ENCODE measurements around the gene ZNF555.

Gene ZNF555

DNA sequence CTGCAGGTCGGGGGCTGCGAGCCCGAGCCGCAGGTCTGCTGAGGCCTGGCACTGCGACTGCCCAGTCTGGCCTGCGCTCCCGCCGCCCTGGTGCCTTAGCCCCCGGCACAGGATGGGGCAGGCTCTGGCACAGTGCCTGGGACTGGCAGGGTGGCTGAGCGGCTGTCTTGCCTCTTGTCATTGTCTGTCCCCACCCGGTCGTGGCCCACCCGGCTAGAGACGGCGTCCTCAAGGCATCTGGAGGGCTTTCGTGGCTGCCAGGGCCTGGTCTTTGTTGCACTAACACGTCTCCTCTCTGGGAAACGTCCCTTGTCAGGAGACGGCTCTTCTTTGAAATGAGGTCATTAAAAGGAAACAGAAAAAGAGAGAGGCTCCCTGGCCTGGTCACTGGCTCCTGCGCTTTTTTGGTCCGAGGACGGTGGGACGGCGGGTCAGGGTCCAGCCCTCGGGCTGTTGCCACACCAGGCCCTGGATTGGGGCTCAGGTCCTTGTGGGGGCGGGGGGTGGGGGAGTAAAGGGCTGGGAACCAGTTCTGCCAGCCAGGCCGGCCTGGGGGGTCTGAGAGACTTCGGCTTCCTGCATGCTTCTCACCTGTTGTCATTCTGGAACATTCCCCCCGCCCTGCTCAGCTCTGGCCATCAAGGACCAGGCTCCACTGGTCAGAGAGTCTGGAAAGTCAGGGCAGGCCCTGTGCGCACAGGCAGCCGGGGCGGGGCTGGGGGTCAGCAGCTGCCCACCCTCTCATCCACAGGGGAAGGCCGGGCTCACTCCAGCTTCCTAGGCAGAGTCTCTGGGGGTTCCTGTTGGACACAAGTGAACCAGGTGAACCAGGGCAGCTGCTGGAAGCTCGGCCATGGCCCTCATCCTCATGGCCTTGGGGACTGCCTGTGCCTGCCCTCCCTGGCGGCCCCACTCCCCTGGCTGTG lies 27.8 kb upstream of the ZNF555 start:
- Histone ChIP-seq H2BK12ac (ENCODE audit: low read length) (no peak overlapping the region), H4K91ac (ENCODE audit: low read depth, low read length, poor library complexity) (no peak overlapping the region), H2AK5ac (ENCODE audit: low read depth, low read length) (no peak overlapping the region), H3K27me3 (ENCODE audit: control insufficient read depth in 3 of 3, insufficient read depth in 3 of 3, low read depth in 1 of 3, low read length in 3 of 3) (no peaks in the 10 kb centered on the region), H3K4me2 (ENCODE audit: insufficient read depth, low read length, poor library complexity, severe bottlenecking) (no peak overlapping the region), H3K23ac (ENCODE audit: low read depth, low read length, poor library complexity) (peak overlapping the region; percentile 55), H3K36me3 (replicated peaks in 1 of 2; ENCODE audit: control insufficient read depth in 2 of 2, insufficient read depth in 2 of 2, low read length in 2 of 2) (peaks cover 39 to 64% of the 10 kb centered on the region in 2 donors), H3K27ac (replicated peaks; ENCODE audit: low read length) (no peak overlapping the region), H2AFZ (ENCODE audit: low read length) (no peak overlapping the region), H3K4me1 (ENCODE audit: control insufficient read depth in 2 of 2, insufficient read depth in 1 of 2, low read depth in 1 of 2, low read length in 2 of 2) (no peaks in the 10 kb centered on the region), H2BK5ac (ENCODE audit: low read length) (peak overlapping the region; percentile 53), H3K18ac (ENCODE audit: low read length) (no peak overlapping the region), H4K8ac (ENCODE audit: low read depth, low read length) (no peak overlapping the region), H3K14ac (ENCODE audit: low read length) (no peak overlapping the region), H3K79me1 (ENCODE audit: low read depth, low read length) (no peaks in the 10 kb centered on the region), H2BK120ac (ENCODE audit: low read depth, low read length) (no peak overlapping the region), H3K4me3 (ENCODE audit: low read length in 2 of 2) (no peak overlapping the region), H3K9me3 (replicated peaks in 1 of 2; ENCODE audit: control insufficient read depth in 2 of 2, insufficient read depth in 1 of 2, low read depth in 1 of 2, low read length in 2 of 2) (no peaks in the 10 kb centered on the region), H3K9ac (ENCODE audit: low read depth, low read length, poor library complexity) (no peak overlapping the region), H2BK15ac (ENCODE audit: low read length) (no peak overlapping the region), H3K4ac (ENCODE audit: low read length) (no peak overlapping the region)
- no peak for DNase-seq (ENCODE audit: low spot score)
- WGBS, 2 donors (ENCODE audit: extremely low coverage in 2 of 2, insufficient read length in 2 of 2, insufficient replicate concordance in 1 of 2) = no CpG with 5 or more reads among the region's 35 CpGs

DNA sequence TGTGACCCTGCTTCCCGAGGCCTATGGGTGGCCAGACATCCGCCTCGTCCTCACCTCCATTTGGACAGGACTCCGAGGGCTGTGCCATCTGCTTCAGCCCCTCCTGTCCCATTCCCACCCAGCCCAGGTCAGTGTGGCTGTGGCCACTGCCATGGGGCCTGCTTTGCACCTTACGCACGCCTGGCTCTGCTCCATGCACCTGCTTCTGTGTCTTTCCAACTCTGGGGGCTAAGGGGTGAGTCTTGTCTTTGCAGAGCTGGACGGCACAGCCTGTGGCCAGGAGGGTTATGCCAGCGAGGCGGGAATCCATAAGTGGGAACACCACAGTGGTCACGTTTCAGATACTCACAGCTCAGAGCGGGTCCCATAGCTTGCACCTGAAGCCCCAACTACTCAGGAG lies 26.8 kb upstream of the ZNF555 start:
- no CpG with 5 or more reads among the region's 11 CpGs for WGBS, 2 donors (ENCODE audit: extremely low coverage in 2 of 2, insufficient read length in 2 of 2, insufficient replicate concordance in 1 of 2)
- no peak overlapping the region for H3K27ac ChIP-seq (replicated peaks; ENCODE audit: low read length)
- no peak overlapping the region for H3K4ac ChIP-seq (ENCODE audit: low read length)
- no peak for DNase-seq (ENCODE audit: low spot score)
- peaks cover 32 to 55% of the 10 kb centered on the region in 2 donors for H3K36me3 ChIP-seq (replicated peaks in 1 of 2; ENCODE audit: control insufficient read depth in 2 of 2, insufficient read depth in 2 of 2, low read length in 2 of 2)
- H2BK120ac ChIP-seq (ENCODE audit: low read depth, low read length) = no peak overlapping the region
- no peak overlapping the region for H2AK5ac ChIP-seq (ENCODE audit: low read depth, low read length)
- H3K9ac ChIP-seq (ENCODE audit: low read depth, low read length, poor library complexity) = no peak overlapping the region
- H2BK15ac ChIP-seq (ENCODE audit: low read length) = no peak overlapping the region
- H3K14ac ChIP-seq (ENCODE audit: low read length) = no peak overlapping the region
- no peaks in the 10 kb centered on the region for H3K79me1 ChIP-seq (ENCODE audit: low read depth, low read length)
- H2AFZ ChIP-seq (ENCODE audit: low read length) = no peak overlapping the region
- no peak overlapping the region for H4K91ac ChIP-seq (ENCODE audit: low read depth, low read length, poor library complexity)
- H3K18ac ChIP-seq (ENCODE audit: low read length) = no peak overlapping the region
- no peak overlapping the region for H3K4me2 ChIP-seq (ENCODE audit: insufficient read depth, low read length, poor library complexity, severe bottlenecking)
- H3K27me3 ChIP-seq (ENCODE audit: control insufficient read depth in 3 of 3, insufficient read depth in 3 of 3, low read depth in 1 of 3, low read length in 3 of 3) = no peaks in the 10 kb centered on the region
- H2BK12ac ChIP-seq (ENCODE audit: low read length) = no peak overlapping the region
- H3K9me3 ChIP-seq (replicated peaks in 1 of 2; ENCODE audit: control insufficient read depth in 2 of 2, insufficient read depth in 1 of 2, low read depth in 1 of 2, low read length in 2 of 2) = no peaks in the 10 kb centered on the region
- H3K4me3 ChIP-seq (ENCODE audit: low read length in 2 of 2) = no peak overlapping the region
- H3K23ac ChIP-seq (ENCODE audit: low read depth, low read length, poor library complexity) = no peak overlapping the region
- H3K4me1 ChIP-seq (ENCODE audit: control insufficient read depth in 2 of 2, insufficient read depth in 1 of 2, low read depth in 1 of 2, low read length in 2 of 2) = no peaks in the 10 kb centered on the region
- no peak overlapping the region for H4K8ac ChIP-seq (ENCODE audit: low read depth, low read length)
- H2BK5ac ChIP-seq (ENCODE audit: low read length) = peak overlapping the region; percentile 53

DNA sequence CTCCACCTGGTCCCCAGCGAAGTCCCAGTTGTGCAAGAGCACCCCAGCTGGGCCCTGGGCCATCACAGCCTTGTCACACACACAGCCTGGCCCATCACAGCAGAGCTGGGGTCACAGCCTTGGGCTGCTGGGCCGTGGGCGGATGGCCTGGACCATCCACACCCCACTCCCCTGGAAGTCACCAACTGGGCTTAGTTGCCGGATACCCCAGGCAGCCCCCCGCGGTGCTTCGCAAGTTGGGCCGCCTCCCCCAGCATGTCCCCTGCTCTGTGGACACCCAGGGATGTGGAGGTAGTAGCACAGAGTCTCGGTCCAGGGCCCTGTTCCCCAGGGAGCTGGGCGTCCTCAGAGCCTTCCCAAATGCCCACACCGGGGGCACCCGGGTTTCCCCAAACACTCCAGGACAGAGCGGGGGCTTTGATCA lies 26.1 kb upstream of the ZNF555 start:
- no peak overlapping the region for H2BK12ac ChIP-seq (ENCODE audit: low read length)
- H3K27ac ChIP-seq (replicated peaks; ENCODE audit: low read length) = no peak overlapping the region
- H3K14ac ChIP-seq (ENCODE audit: low read length) = no peak overlapping the region
- H3K18ac ChIP-seq (ENCODE audit: low read length) = no peak overlapping the region
- no CpG with 5 or more reads among the region's 13 CpGs for WGBS, 2 donors (ENCODE audit: extremely low coverage in 2 of 2, insufficient read length in 2 of 2, insufficient replicate concordance in 1 of 2)
- no peak overlapping the region for H4K91ac ChIP-seq (ENCODE audit: low read depth, low read length, poor library complexity)
- peaks cover 1% of the 10 kb centered on the region for H3K79me1 ChIP-seq (ENCODE audit: low read depth, low read length)
- H3K27me3 ChIP-seq (ENCODE audit: control insufficient read depth in 3 of 3, insufficient read depth in 3 of 3, low read depth in 1 of 3, low read length in 3 of 3) = no peaks in the 10 kb centered on the region
- H4K8ac ChIP-seq (ENCODE audit: low read depth, low read length) = no peak overlapping the region
- H2AK5ac ChIP-seq (ENCODE audit: low read depth, low read length) = no peak overlapping the region
- no peak overlapping the region for H3K4ac ChIP-seq (ENCODE audit: low read length)
- H3K36me3 ChIP-seq (replicated peaks in 1 of 2; ENCODE audit: control insufficient read depth in 2 of 2, insufficient read depth in 2 of 2, low read length in 2 of 2) = peaks cover 27 to 47% of the 10 kb centered on the region in 2 donors
- H3K4me1 ChIP-seq (ENCODE audit: control insufficient read depth in 2 of 2, insufficient read depth in 1 of 2, low read depth in 1 of 2, low read length in 2 of 2) = no peaks in the 10 kb centered on the region
- peak overlapping the region in 1 of 2 donors; percentile 61 for H3K4me3 ChIP-seq (ENCODE audit: low read length in 2 of 2)
- H3K9me3 ChIP-seq (replicated peaks in 1 of 2; ENCODE audit: control insufficient read depth in 2 of 2, insufficient read depth in 1 of 2, low read depth in 1 of 2, low read length in 2 of 2) = no peaks in the 10 kb centered on the region
- H2BK15ac ChIP-seq (ENCODE audit: low read length) = no peak overlapping the region
- peak overlapping the region; percentile 12 for H3K9ac ChIP-seq (ENCODE audit: low read depth, low read length, poor library complexity)
- H2BK120ac ChIP-seq (ENCODE audit: low read depth, low read length) = no peak overlapping the region
- no peak for DNase-seq (ENCODE audit: low spot score)
- no peak overlapping the region for H3K4me2 ChIP-seq (ENCODE audit: insufficient read depth, low read length, poor library complexity, severe bottlenecking)
- no peak overlapping the region for H2AFZ ChIP-seq (ENCODE audit: low read length)
- H2BK5ac ChIP-seq (ENCODE audit: low read length) = no peak overlapping the region
- H3K23ac ChIP-seq (ENCODE audit: low read depth, low read length, poor library complexity) = no peak overlapping the region

DNA sequence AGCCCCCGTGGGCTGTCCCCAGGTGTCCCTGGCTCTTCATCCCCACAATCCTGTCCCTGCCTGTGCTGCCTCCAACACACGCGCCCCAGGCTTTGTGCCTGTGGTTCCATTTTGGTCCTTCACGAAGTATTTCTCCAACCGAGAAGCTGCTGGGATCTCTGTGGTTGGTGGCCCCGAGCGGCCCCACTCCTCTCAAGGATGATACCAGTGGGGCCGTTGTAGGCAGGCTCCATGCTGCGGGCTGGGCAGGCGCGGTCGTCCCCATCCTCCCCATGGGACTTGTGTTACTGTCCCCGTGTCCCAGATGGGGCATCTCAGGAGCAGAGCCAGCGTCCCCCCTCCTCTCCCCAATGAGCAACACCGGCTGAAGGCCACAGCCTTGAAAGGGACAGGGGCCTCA lies 25.4 kb upstream of the ZNF555 start:
- Histone ChIP-seq H2BK12ac (ENCODE audit: low read length) (no peak overlapping the region), H3K27ac (replicated peaks; ENCODE audit: low read length) (no peak overlapping the region), H4K91ac (ENCODE audit: low read depth, low read length, poor library complexity) (no peak overlapping the region), H2AK5ac (ENCODE audit: low read depth, low read length) (no peak overlapping the region), H3K4me3 (ENCODE audit: low read length in 2 of 2) (no peak overlapping the region), H3K27me3 (ENCODE audit: control insufficient read depth in 3 of 3, insufficient read depth in 3 of 3, low read depth in 1 of 3, low read length in 3 of 3) (no peaks in the 10 kb centered on the region), H3K9me3 (replicated peaks in 1 of 2; ENCODE audit: control insufficient read depth in 2 of 2, insufficient read depth in 1 of 2, low read depth in 1 of 2, low read length in 2 of 2) (no peaks in the 10 kb centered on the region), H2BK15ac (ENCODE audit: low read length) (no peak overlapping the region), H2BK120ac (ENCODE audit: low read depth, low read length) (no peak overlapping the region), H2BK5ac (ENCODE audit: low read length) (no peak overlapping the region), H4K8ac (ENCODE audit: low read depth, low read length) (no peak overlapping the region), H3K14ac (ENCODE audit: low read length) (no peak overlapping the region), H3K36me3 (replicated peaks in 1 of 2; ENCODE audit: control insufficient read depth in 2 of 2, insufficient read depth in 2 of 2, low read length in 2 of 2) (peaks cover 22 to 40% of the 10 kb centered on the region in 2 donors), H3K4ac (ENCODE audit: low read length) (no peak overlapping the region), H3K9ac (ENCODE audit: low read depth, low read length, poor library complexity) (no peak overlapping the region), H3K18ac (ENCODE audit: low read length) (no peak overlapping the region), H3K23ac (ENCODE audit: low read depth, low read length, poor library complexity) (no peak overlapping the region), H2AFZ (ENCODE audit: low read length) (no peak overlapping the region), H3K4me1 (ENCODE audit: control insufficient read depth in 2 of 2, insufficient read depth in 1 of 2, low read depth in 1 of 2, low read length in 2 of 2) (no peaks in the 10 kb centered on the region), H3K79me1 (ENCODE audit: low read depth, low read length) (peaks cover 3% of the 10 kb centered on the region), H3K4me2 (ENCODE audit: insufficient read depth, low read length, poor library complexity, severe bottlenecking) (no peak overlapping the region)
- DNase-seq (ENCODE audit: low spot score) = no peak
- WGBS, 2 donors (ENCODE audit: extremely low coverage in 2 of 2, insufficient read length in 2 of 2, insufficient replicate concordance in 1 of 2) = no CpG with 5 or more reads among the region's 15 CpGs
